Measurements from ENCODE around the gene CD300LF. TPM values are rescaled to one million over a fixed set of nuclear protein-coding genes. Genes with fewer than 3 reads are reported as not detected.

The CD300LF gene
- total RNA-seq, 1 donor from 2014 or later = not detected

GRCh38 chr17:74759243-74759801, 46.6 kb upstream of the CD300LF start:
- Mint-ChIP-seq H3K9me3 (ENCODE audit: unreplicated experiment) (no peaks in the 10 kb centered on the region), H3K27ac (ENCODE audit: unreplicated experiment) (peak overlapping the region; percentile 97), H3K27me3 (ENCODE audit: unreplicated experiment) (no peaks in the 10 kb centered on the region), H3K36me3 (ENCODE audit: unreplicated experiment) (no peaks in the 10 kb centered on the region), H3K4me1 (ENCODE audit: unreplicated experiment) (peaks cover 84% of the 10 kb centered on the region), H3K4me3 (ENCODE audit: unreplicated experiment) (peak overlapping the region; percentile 62)
- DNase-seq (ENCODE audit: extremely low spot score, unreplicated experiment) = no peak
- no peak for TF ChIP-seq CTCF (IDR thresholded peaks at IDR 0.05)

- TF ChIP-seq CTCF (IDR thresholded peaks at IDR 0.05) = no peak
- Mint-ChIP-seq H3K4me3 (ENCODE audit: unreplicated experiment) (peak overlapping the region; percentile 62), H3K27me3 (ENCODE audit: unreplicated experiment) (no peaks in the 10 kb centered on the region), H3K9me3 (ENCODE audit: unreplicated experiment) (no peaks in the 10 kb centered on the region), H3K27ac (ENCODE audit: unreplicated experiment) (peak overlapping the region; percentile 97), H3K36me3 (ENCODE audit: unreplicated experiment) (no peaks in the 10 kb centered on the region), H3K4me1 (ENCODE audit: unreplicated experiment) (peaks cover 80% of the 10 kb centered on the region)
- DNase-seq (ENCODE audit: extremely low spot score, unreplicated experiment) = no peak
Observed at GRCh38 chr17:74758848-74759168, 46.1 kb upstream of the CD300LF start.

- Mint-ChIP-seq H3K4me3 (ENCODE audit: unreplicated experiment) (peak overlapping the region; percentile 62), H3K9me3 (ENCODE audit: unreplicated experiment) (no peaks in the 10 kb centered on the region), H3K36me3 (ENCODE audit: unreplicated experiment) (no peaks in the 10 kb centered on the region), H3K4me1 (ENCODE audit: unreplicated experiment) (peaks cover 79% of the 10 kb centered on the region), H3K27ac (ENCODE audit: unreplicated experiment) (peak overlapping the region; percentile 97), H3K27me3 (ENCODE audit: unreplicated experiment) (no peaks in the 10 kb centered on the region)
- no peak for TF ChIP-seq CTCF (IDR thresholded peaks at IDR 0.05)
- DNase-seq (ENCODE audit: extremely low spot score, unreplicated experiment) = no peak
Observed at GRCh38 chr17:74757931-74758847, 45.5 kb upstream of the CD300LF start.

GRCh38 chr17:74757502-74757901, 44.8 kb upstream of the CD300LF start:
- Mint-ChIP-seq H3K4me1 (ENCODE audit: unreplicated experiment) (peaks cover 79% of the 10 kb centered on the region), H3K9me3 (ENCODE audit: unreplicated experiment) (no peaks in the 10 kb centered on the region), H3K27ac (ENCODE audit: unreplicated experiment) (peak overlapping the region; percentile 97), H3K4me3 (ENCODE audit: unreplicated experiment) (peak overlapping the region; percentile 62), H3K27me3 (ENCODE audit: unreplicated experiment) (no peaks in the 10 kb centered on the region), H3K36me3 (ENCODE audit: unreplicated experiment) (peaks cover 6% of the 10 kb centered on the region)
- no peak for DNase-seq (ENCODE audit: extremely low spot score, unreplicated experiment)
- TF ChIP-seq CTCF (IDR thresholded peaks at IDR 0.05) = no peak

GRCh38 chr17:74756891-74757290, 44.2 kb upstream of the CD300LF start:
- TF ChIP-seq CTCF (IDR thresholded peaks at IDR 0.05) = no peak
- no peaks in the 10 kb centered on the region for H3K9me3 Mint-ChIP-seq (ENCODE audit: unreplicated experiment)
- H3K27me3 Mint-ChIP-seq (ENCODE audit: unreplicated experiment) = no peaks in the 10 kb centered on the region
- H3K36me3 Mint-ChIP-seq (ENCODE audit: unreplicated experiment) = peaks cover 11% of the 10 kb centered on the region
- no peak for DNase-seq (ENCODE audit: extremely low spot score, unreplicated experiment)
- peaks cover 79% of the 10 kb centered on the region for H3K4me1 Mint-ChIP-seq (ENCODE audit: unreplicated experiment)
- peak overlapping the region; percentile 97 for H3K27ac Mint-ChIP-seq (ENCODE audit: unreplicated experiment)
- H3K4me3 Mint-ChIP-seq (ENCODE audit: unreplicated experiment) = peak overlapping the region; percentile 40

Data from osteocyte (in vitro differentiated cells).